GM19023 (cell line): Measurements from ENCODE around the gene FNDC1.

Source experiments
- ATAC-seq: cut with Tn5 transposase; IDR thresholded peaks from one replicate; pipeline ENCODE4 v1.9.1; 2021; ENCODE audit warnings: mild to moderate bottlenecking, moderate library complexity; ENCODE audit not compliant: unreplicated experiment

The FNDC1 gene

DNA sequence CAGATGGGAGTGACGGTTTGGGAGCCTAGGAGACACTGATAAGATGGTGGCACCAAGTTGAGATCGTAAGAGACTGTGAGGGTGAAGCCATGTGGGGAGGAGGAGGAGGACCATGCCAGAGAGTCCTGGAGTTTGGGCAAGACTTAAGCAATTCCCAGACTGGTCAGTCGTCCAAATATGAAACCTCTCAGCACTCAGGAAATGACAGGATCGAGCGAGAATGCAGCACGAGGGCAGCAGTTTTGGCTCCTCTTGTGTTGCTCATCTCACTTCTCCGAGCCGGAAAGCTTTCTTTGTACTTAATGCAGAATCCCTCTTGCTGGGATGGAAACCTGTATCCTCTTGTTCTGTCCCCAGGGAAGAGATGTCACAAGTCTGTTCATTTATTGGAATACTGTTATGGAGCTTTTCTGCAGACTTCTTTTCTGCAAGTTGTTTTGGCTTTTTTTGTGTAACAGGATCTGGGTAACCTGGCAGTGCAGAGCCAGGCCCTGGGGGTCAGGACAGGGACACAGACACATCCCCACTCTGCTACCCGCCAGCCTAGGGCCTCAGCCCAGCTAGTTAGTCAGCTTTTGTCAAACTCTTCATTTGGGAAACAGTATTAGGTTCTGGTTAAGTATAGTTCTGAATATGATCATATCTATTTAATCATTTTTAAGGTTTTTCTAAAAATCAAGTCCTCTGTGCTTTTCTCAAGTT is 34.3 kb downstream of the FNDC1 start:
- ATAC-seq, result no peak

DNA sequence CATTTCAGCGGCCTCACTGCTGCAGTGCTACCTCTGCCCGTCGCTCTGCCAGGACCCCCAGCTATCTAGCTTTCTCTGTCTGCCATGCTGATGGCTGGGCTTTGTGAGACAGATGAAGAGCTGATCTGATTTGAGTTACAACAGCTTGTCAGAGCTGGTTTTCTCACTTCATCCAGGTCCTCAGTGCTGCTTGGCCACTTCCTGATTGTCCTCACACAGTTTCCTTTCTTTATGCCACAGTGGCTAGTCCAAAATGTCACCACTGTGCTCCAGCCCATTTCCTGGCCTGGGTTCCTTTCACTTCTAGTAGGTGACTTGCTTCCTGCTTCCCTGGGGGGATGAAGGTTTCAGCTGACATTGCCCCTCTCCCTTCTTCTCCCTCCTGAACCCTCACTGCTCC is 35.4 kb downstream of the FNDC1 start:
- ATAC-seq, result no peak

DNA sequence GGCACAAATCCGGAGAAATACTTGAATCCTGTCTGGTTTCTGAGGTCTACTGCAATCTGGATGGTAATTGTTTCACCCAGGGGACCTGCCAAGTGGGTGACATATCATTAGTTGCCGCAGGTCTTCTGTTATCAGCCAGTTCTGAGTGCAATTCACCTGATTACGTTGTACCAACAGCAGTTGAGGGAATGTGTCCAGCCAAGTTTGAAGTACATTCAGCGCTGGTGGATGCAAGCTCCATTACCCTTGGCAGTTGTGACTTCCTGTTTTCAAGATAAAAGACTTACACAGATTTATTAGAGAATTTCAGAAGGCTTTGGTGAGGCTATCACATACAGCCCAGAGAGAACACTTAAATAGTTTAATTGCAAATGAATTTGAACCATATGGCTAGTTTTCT is 42.8 kb downstream of the FNDC1 start:
- no peak for ATAC-seq

DNA sequence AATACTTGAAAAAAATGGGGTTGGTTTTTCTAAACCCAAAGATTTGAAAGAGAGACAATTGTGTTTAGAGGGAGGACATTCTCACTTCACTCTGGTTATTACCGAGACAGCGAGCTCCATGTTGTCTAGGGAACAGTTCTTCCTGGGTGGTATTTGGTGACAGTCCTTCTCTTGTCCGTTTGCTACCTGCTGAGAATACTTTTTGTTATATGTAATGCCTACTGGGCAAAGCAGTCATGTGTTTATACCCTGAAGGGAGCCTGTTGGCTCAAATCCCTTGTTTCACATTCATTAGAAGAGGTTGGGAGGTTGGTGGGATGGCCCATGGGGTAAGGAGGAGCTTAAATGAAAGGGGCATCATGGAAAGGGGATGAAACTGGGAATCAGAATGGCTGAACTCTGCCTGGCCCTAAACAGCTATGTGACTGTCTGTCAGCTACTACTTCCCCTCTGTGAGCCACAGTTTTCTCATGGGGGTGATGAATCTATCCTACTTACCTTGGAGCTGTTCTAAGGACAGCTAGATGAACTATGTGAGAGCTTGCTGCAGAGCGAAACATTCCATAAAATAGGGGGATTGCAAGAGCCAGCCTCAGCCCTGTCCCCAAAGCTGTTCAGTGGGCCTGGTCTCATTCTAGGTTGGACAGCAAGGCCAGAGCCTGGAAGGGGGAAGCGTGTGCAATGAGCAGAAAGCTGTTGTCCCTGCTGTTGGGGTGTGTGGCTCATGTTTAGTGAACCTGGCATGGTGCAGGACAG is 43.5 kb downstream of the FNDC1 start:
- no peak for ATAC-seq

DNA sequence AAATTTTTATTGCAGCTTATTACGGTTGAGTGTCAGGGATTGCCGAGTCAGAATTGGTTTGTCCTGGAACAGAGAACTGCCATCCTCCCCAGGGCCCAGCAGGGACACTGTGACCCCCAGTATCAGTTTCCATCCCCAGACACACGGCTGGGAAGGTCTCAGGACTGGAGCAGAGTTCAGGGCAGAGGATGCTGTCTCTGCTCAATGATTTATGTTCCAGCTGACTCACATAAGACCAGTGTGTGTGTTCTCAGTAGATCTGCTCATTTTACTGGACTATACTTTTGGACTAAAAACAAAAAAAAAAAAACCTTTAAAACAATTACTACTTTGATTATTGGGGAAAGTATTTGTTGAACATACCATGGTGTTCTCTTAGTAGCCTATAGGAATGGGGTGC is 44.2 kb downstream of the FNDC1 start:
- ATAC-seq, result no peak

GRCh38 chr6:159214281-159214680 is 45.1 kb downstream of the FNDC1 start:
- ATAC-seq, result no peak

DNA sequence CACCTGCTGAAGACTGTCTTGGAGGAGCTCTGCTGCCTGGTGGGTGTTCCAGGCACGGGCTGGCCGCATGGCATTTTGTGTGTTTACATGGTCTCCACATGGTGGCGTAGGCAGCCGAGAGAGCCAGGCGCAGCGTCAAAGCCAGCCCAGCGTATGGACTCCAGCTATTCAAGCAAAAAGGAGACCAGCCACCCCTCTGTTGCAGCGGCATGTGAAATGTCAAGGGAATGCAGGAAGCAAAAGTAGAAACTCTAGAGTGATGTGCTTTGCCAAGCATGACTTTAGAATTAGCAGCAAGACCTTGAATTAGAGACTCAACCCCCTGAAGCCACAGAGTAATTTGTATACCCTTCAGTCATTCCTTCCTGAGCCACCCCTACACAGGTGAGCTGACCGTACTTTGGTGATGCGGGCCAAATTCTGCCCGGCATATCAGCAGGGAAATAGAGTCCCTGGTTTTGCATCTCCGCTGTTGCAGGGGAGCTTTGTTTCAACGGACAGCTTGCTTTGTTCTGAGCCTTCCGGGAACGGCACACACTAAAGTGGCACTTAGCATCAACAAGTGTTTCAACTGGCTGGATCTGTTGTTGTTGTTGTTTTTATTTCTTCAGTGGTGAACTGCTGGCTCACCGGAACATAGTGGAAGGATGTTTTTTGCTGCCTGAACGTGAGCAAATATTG is 48.5 kb downstream of the FNDC1 start:
- no peak for ATAC-seq

DNA sequence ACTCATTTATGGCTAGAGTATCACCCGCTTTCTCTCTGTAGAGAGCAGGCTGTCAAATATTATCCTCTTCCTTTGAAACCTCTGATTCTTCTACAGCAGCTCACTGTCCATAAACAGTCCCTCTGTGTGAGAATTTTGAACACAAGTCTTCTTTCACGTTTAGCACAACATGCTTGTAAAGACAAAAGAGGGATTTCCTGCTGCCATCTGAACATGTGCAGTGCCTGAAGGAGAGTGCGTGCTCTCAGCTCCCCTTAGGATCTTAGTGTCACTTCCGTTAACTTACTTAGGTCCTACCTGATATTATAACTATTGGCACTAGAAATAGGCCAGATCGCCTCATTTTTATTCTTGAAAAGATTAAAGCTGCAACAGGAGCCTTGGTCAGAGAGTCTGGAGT is 50.9 kb downstream of the FNDC1 start:
- no peak for ATAC-seq

- no peak for ATAC-seq
Measured at GRCh38 chr6:159221486-159222170, 52.4 kb downstream of the FNDC1 start.

- ATAC-seq, result no peak
Measured at GRCh38 chr6:159224452-159224851, 55.3 kb downstream of the FNDC1 start.

GRCh38 chr6:159229651-159230051 is 60.5 kb downstream of the FNDC1 start:
- no peak for ATAC-seq

- ATAC-seq, result no peak
Measured at GRCh38 chr6:159232106-159232645, 63.0 kb downstream of the FNDC1 start.

GRCh38 chr6:159232751-159233150 is 63.6 kb downstream of the FNDC1 start:
- ATAC-seq, result no peak

- no peak for ATAC-seq
Measured at GRCh38 chr6:159233365-159234101, 64.3 kb downstream of the FNDC1 start.

- no peak for ATAC-seq
Measured at GRCh38 chr6:159234102-159234553, 64.9 kb downstream of the FNDC1 start.

GRCh38 chr6:159238920-159239558 is 69.8 kb downstream of the FNDC1 start:
- no peak for ATAC-seq

- ATAC-seq, result no peak
Measured at GRCh38 chr6:159249128-159249527, 79.9 kb downstream of the FNDC1 start.

DNA sequence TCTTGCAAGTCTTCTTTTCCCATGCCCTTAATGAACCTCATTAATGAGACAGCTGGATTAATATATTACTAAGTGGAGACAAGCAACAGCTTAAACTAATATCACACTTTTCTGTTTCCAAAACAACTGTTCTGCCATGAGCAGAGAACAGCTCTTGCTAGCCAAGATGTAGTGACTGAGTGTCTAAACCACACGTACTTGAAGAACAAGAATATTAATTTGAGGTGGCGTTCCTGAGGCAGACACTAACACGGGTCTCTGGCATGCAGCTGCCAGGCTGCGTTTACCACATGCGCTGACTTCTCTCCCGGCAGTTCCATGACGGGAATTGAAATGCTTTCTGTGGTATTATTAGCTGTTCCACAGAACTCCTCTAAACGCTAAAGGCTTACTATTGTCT is 80.6 kb downstream of the FNDC1 start:
- no peak for ATAC-seq

GRCh38 chr6:159250633-159251032 is 81.4 kb downstream of the FNDC1 start:
- ATAC-seq, result no peak

DNA sequence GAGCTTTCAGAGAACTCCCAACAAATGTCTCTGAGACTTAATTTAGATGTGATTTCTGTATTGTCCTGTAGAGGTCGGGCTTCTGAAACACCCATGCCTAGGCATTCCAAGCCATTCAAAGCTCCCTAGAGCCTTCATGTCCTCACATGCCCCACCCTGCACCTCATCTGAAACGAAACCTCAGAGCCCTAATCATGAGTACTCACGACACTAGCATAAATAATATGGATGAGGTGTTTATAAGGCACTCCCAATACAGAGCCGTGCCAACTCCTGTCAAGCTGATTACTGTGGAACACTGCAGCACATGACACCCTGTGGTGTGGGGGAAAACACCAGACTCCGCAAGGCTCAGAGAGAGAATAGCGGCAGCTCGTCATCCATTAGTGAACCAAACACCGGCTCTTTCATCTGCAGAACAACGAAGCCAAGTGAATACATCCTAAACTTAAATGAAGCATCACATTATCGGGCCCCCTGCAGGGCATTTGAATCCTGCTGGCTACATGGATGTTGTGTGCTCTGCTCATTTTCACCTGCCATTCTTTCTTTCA is 83.8 kb downstream of the FNDC1 start:
- ATAC-seq, result no peak
